Measurements from ENCODE around the gene HIPK3. TPM values are rescaled to one million over a fixed set of nuclear protein-coding genes. Genes with fewer than 3 reads are reported as not detected.

HIPK3 gene
- total RNA-seq, 4 donors from 2014 or later, result 244 to 362 (median 344) TPM

GRCh38 chr11:33387996-33388395 lies 130.8 kb downstream of the HIPK3 start:
- 89% methylated on average over 5 of the region's 5 CpGs for WGBS
- TF ChIP-seq POLR2A (IDR thresholded peaks at IDR 0.05; ENCODE audit: low read depth) (no peak), POLR2AphosphoS5 (IDR thresholded peaks at IDR 0.05) (no peak), EP300 (IDR thresholded peaks at IDR 0.05) (no peak)
- TF ChIP-seq, protein P1, sequence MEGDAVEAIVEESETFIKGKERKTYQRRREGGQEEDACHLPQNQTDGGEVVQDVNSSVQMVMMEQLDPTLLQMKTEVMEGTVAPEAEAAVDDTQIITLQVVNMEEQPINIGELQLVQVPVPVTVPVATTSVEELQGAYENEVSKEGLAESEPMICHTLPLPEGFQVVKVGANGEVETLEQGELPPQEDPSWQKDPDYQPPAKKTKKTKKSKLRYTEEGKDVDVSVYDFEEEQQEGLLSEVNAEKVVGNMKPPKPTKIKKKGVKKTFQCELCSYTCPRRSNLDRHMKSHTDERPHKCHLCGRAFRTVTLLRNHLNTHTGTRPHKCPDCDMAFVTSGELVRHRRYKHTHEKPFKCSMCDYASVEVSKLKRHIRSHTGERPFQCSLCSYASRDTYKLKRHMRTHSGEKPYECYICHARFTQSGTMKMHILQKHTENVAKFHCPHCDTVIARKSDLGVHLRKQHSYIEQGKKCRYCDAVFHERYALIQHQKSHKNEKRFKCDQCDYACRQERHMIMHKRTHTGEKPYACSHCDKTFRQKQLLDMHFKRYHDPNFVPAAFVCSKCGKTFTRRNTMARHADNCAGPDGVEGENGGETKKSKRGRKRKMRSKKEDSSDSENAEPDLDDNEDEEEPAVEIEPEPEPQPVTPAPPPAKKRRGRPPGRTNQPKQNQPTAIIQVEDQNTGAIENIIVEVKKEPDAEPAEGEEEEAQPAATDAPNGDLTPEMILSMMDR (IDR thresholded peaks at IDR 0.05), result no peak

GRCh38 chr11:33388793-33389525 lies 131.8 kb downstream of the HIPK3 start:
- TF ChIP-seq POLR2AphosphoS5 (IDR thresholded peaks at IDR 0.05), result no peak
- TF ChIP-seq EP300 (IDR thresholded peaks at IDR 0.05), result no peak
- TF ChIP-seq, protein P1 (IDR thresholded peaks at IDR 0.05), result no peak
- no peak for TF ChIP-seq POLR2A (IDR thresholded peaks at IDR 0.05; ENCODE audit: low read depth)
- Histone ChIP-seq H3K4me1 (no peaks in the 10 kb centered on the region), H3K27me3 (no peaks in the 10 kb centered on the region), H3K4me3 (no peak overlapping the region), H3K27ac (replicated peaks in 1 of 4) (no peak overlapping the region), H3K36me3 (no peaks in the 10 kb centered on the region), H3K9me3 (peaks cover 0 to 11% (median 5%) of the 10 kb centered on the region in 4 donors)
- intact Hi-C loops (cut with DNase I), result no loop called here
- 85% methylated on average over 7 of the region's 7 CpGs for WGBS
- DNase-seq (ENCODE audit: extremely low spot score), result no peak

More at GRCh38 chr11:33387996-33388395, 130.8 kb downstream of the HIPK3 start:
- Histone ChIP-seq H3K4me1 (no peaks in the 10 kb centered on the region), H3K36me3 (no peaks in the 10 kb centered on the region), H3K27me3 (no peaks in the 10 kb centered on the region), H3K9me3 (peaks cover 0 to 11% (median 5%) of the 10 kb centered on the region in 4 donors), H3K4me3 (no peak overlapping the region), H3K27ac (replicated peaks in 1 of 4) (no peak overlapping the region)
- no peak for DNase-seq (ENCODE audit: extremely low spot score)
- intact Hi-C loops (cut with DNase I), result no loop called here

DNA sequence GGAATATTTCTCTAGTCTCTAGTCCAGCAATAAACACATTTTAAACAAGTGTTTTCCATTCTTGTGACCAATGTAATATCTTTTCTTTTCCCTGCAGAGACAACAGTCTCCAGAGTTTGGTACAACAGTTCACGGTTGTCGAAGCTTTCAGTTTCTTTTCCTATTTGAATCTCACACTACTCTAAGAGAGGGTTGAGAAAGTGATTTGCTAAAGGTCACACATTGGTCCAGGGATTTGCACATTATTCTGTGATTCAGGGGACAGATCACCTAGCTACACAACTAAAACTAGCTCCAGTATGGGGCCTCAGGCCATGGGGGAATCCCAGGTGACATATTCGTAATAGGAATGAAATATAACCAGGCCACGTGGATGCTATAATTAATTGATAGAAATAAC lies 132.5 kb downstream of the HIPK3 start:
- H3K27me3 ChIP-seq, result no peaks in the 10 kb centered on the region
- H3K36me3 ChIP-seq, result no peaks in the 10 kb centered on the region
- H3K9me3 ChIP-seq, result peaks cover 0 to 11% (median 5%) of the 10 kb centered on the region in 4 donors
- H3K27ac ChIP-seq (replicated peaks in 1 of 4), result no peak overlapping the region
- intact Hi-C loops (cut with DNase I), result no loop called here
- DNase-seq (ENCODE audit: extremely low spot score), result no peak
- no peaks in the 10 kb centered on the region for H3K4me1 ChIP-seq
- TF ChIP-seq POLR2A (IDR thresholded peaks at IDR 0.05; ENCODE audit: low read depth), result no peak
- TF ChIP-seq, protein P1 (IDR thresholded peaks at IDR 0.05), result no peak
- no peak for TF ChIP-seq EP300 (IDR thresholded peaks at IDR 0.05)
- TF ChIP-seq POLR2AphosphoS5 (IDR thresholded peaks at IDR 0.05), result no peak
- WGBS, result 93% methylated on average over 4 of the region's 4 CpGs
- H3K4me3 ChIP-seq, result no peak overlapping the region

- H3K27ac ChIP-seq (replicated peaks in 1 of 4), result no peak overlapping the region
- H3K4me3 ChIP-seq, result no peak overlapping the region
- no peaks in the 10 kb centered on the region for H3K36me3 ChIP-seq
- H3K4me1 ChIP-seq, result no peaks in the 10 kb centered on the region
- intact Hi-C loops (cut with DNase I), result no loop called here
- H3K9me3 ChIP-seq, result peaks cover 0 to 4% (median 0%) of the 10 kb centered on the region in 4 donors
- 82% methylated on average over 12 of the region's 13 CpGs for WGBS
- no peak for TF ChIP-seq POLR2AphosphoS5 (IDR thresholded peaks at IDR 0.05)
- TF ChIP-seq, protein P1 (IDR thresholded peaks at IDR 0.05), result no peak
- TF ChIP-seq POLR2A (IDR thresholded peaks at IDR 0.05; ENCODE audit: low read depth), result no peak
- TF ChIP-seq EP300 (IDR thresholded peaks at IDR 0.05), result no peak
- DNase-seq (ENCODE audit: extremely low spot score), result no peak
- H3K27me3 ChIP-seq, result no peaks in the 10 kb centered on the region
Measured at GRCh38 chr11:33390944-33391892, 134.0 kb downstream of the HIPK3 start.

All from esophagus muscularis mucosa (tissue), 4 donors.